ENCODE measurements around the gene KCNK2. TPM values are rescaled to one million over a fixed set of nuclear protein-coding genes. Genes with fewer than 3 reads are reported as not detected.

Gene KCNK2
- total RNA-seq, 1 experiment from 2014 or later, result 5.7 TPM

DNA sequence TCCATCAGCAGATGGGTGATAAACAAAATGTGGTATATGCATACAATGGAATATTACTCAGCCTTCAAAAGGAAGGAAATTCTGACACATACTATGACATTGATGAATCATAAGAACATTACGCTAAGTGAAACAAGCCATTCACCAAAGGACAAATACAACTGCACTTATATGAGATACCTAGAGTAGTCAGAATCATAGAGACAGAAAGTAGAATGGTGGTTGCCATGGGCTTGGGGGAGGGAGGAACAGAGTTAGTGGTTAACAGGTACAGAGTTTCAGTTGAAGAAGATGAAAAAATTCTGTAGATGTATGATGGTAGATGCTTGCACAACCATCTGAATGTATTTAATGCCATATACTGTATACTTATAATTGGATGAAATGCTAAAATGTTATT, 39.1 kb upstream of the KCNK2 start:
- intact Hi-C loops (cut with micrococcal nuclease), result no loop called here
- Mint-ChIP-seq H3K27me3 (ENCODE audit: insufficient read depth, unreplicated experiment) (no peaks in the 10 kb centered on the region), H3K4me1 (ENCODE audit: insufficient read depth, unreplicated experiment) (no peaks in the 10 kb centered on the region), H3K27ac (ENCODE audit: low read depth, unreplicated experiment) (no peak overlapping the region), H3K9me3 (ENCODE audit: unreplicated experiment) (peaks cover 8% of the 10 kb centered on the region), H3K4me3 (ENCODE audit: unreplicated experiment) (no peak overlapping the region), H3K36me3 (ENCODE audit: insufficient read depth, unreplicated experiment) (no peaks in the 10 kb centered on the region)
- ChIA-PET POLR2A (no interaction called here), CTCF (interaction anchor here (0.6 kb wide), 1 partner anchor 289 kb away, joined by 3 read pairs; no protein-coding TSS in a partner anchor)
- DNase-seq (ENCODE audit: unreplicated experiment), result no peak
- no TSS peak for BruUV-seq (replicated peaks)
- TF ChIP-seq, protein P1, sequence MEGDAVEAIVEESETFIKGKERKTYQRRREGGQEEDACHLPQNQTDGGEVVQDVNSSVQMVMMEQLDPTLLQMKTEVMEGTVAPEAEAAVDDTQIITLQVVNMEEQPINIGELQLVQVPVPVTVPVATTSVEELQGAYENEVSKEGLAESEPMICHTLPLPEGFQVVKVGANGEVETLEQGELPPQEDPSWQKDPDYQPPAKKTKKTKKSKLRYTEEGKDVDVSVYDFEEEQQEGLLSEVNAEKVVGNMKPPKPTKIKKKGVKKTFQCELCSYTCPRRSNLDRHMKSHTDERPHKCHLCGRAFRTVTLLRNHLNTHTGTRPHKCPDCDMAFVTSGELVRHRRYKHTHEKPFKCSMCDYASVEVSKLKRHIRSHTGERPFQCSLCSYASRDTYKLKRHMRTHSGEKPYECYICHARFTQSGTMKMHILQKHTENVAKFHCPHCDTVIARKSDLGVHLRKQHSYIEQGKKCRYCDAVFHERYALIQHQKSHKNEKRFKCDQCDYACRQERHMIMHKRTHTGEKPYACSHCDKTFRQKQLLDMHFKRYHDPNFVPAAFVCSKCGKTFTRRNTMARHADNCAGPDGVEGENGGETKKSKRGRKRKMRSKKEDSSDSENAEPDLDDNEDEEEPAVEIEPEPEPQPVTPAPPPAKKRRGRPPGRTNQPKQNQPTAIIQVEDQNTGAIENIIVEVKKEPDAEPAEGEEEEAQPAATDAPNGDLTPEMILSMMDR (IDR thresholded peaks at IDR 0.05; ENCODE audit: unreplicated experiment), result no peak

- Mint-ChIP-seq H3K4me1 (ENCODE audit: insufficient read depth, unreplicated experiment) (no peaks in the 10 kb centered on the region), H3K9me3 (ENCODE audit: unreplicated experiment) (peaks cover 8% of the 10 kb centered on the region), H3K36me3 (ENCODE audit: insufficient read depth, unreplicated experiment) (no peaks in the 10 kb centered on the region), H3K27me3 (ENCODE audit: insufficient read depth, unreplicated experiment) (no peaks in the 10 kb centered on the region), H3K4me3 (ENCODE audit: unreplicated experiment) (no peak overlapping the region), H3K27ac (ENCODE audit: low read depth, unreplicated experiment) (no peak overlapping the region)
- POLR2A ChIA-PET, result no interaction called here
- CTCF ChIA-PET, result no interaction called here
- DNase-seq (ENCODE audit: unreplicated experiment), result no peak
- no TSS peak for BruUV-seq (replicated peaks)
- TF ChIP-seq, protein P1 (IDR thresholded peaks at IDR 0.05; ENCODE audit: unreplicated experiment), result no peak
- intact Hi-C loops (cut with micrococcal nuclease), result no loop called here
Observed at GRCh38 chr1:215044151-215044550, 38.4 kb upstream of the KCNK2 start.

GRCh38 chr1:215045698-215046308, 36.7 kb upstream of the KCNK2 start:
- H3K36me3 Mint-ChIP-seq (ENCODE audit: insufficient read depth, unreplicated experiment), result no peaks in the 10 kb centered on the region

DNA sequence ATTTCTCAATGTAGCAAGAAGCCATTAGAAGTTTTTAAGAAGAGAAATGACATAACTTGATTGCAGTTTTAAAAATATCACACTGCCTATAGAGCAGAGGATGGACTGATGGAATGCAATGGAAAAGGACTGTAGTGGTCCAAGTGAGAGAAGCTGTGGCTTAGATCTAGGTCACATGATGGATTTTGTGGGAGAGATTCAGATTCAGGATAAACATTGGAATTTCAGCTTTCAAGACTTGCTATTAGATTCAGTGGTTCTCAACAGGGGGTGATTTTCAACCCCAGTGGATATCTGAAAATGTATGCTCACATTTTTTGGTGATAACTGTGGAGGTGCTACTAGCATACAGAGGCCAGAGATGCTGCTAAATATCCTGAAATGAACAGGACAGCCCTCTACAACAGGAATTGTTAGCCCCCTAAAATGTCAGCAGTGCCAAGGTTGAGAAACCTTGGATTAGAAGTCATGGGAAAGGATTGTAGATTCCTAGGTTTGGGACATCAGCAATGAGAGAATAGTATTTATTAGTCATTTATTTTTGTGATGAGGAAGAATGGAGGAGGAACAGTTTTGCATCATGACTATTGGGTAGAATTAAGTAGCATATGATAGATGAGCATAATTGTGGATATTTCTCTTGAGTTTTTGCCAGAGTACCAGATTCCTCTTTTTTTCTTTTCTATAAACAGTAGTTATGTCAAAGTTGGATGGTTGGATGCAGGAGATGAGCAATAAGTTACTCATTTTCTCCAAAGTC, 30.1 kb upstream of the KCNK2 start:
- ChIA-PET POLR2A (interaction anchor here (1.5 kb wide), 1 partner anchor 515 kb away, joined by 4 read pairs; the partner anchor contains the start of gene KCTD3), CTCF (no interaction called here)
- H3K36me3 Mint-ChIP-seq (ENCODE audit: insufficient read depth, unreplicated experiment), result no peaks in the 10 kb centered on the region
- TF ChIP-seq, protein P1 (IDR thresholded peaks at IDR 0.05; ENCODE audit: unreplicated experiment), result no peak
- H3K4me1 Mint-ChIP-seq (ENCODE audit: insufficient read depth, unreplicated experiment), result no peaks in the 10 kb centered on the region
- no peaks in the 10 kb centered on the region for H3K27me3 Mint-ChIP-seq (ENCODE audit: insufficient read depth, unreplicated experiment)
- intact Hi-C loops (cut with micrococcal nuclease), result no loop called here
- no peak overlapping the region for H3K27ac Mint-ChIP-seq (ENCODE audit: low read depth, unreplicated experiment)
- no peaks in the 10 kb centered on the region for H3K9me3 Mint-ChIP-seq (ENCODE audit: unreplicated experiment)
- no TSS peak for BruUV-seq (replicated peaks)
- no peak for DNase-seq (ENCODE audit: unreplicated experiment)
- H3K4me3 Mint-ChIP-seq (ENCODE audit: unreplicated experiment), result no peak overlapping the region

More at GRCh38 chr1:215045698-215046308, 36.7 kb upstream of the KCNK2 start:
- CTCF ChIA-PET, result interaction anchor here (1.3 kb wide), 1 partner anchor 784 kb away, joined by 4 read pairs; no protein-coding TSS in a partner anchor
- DNase-seq (ENCODE audit: unreplicated experiment), result no peak
- POLR2A ChIA-PET, result interaction anchor here (0.6 to 1.4 kb wide), 9 partner anchors 8 to 39 kb away, joined by 3 to 5 read pairs (median 3); no protein-coding TSS in a partner anchor
- no peaks in the 10 kb centered on the region for H3K4me1 Mint-ChIP-seq (ENCODE audit: insufficient read depth, unreplicated experiment)
- no peak overlapping the region for H3K27ac Mint-ChIP-seq (ENCODE audit: low read depth, unreplicated experiment)
- no peak overlapping the region for H3K4me3 Mint-ChIP-seq (ENCODE audit: unreplicated experiment)
- intact Hi-C loops (cut with micrococcal nuclease), result no loop called here
- H3K9me3 Mint-ChIP-seq (ENCODE audit: unreplicated experiment), result peaks cover 8% of the 10 kb centered on the region
- H3K27me3 Mint-ChIP-seq (ENCODE audit: insufficient read depth, unreplicated experiment), result no peaks in the 10 kb centered on the region
- TF ChIP-seq, protein P1 (IDR thresholded peaks at IDR 0.05; ENCODE audit: unreplicated experiment), result no peak
- no TSS peak for BruUV-seq (replicated peaks)
